AG04450 (cell line): ENCODE data around the gene AP2A2. TPM values are rescaled to one million over a fixed set of nuclear protein-coding genes. Genes with fewer than 3 reads are reported as not detected.

Experiments used
- CTCF ChIA-PET: fragments of 300-600, 350-600 bp; formaldehyde crosslinking; extraction: SDS; loops from one replicate; lab custom pipeline; 2022; ENCODE audit warnings: antibody characterized with exemption, inconsistent platforms; lab: Charles Lee
- POLR2A ChIA-PET: fragments of 350-600 bp; formaldehyde crosslinking; extraction: SDS; loops from one replicate; lab custom pipeline; 2021; ENCODE audit warnings: antibody characterized with exemption, inconsistent platforms; lab: Yijun Ruan, JAX
- DNase-seq: peaks from one replicate; pipeline ENCODE4 v3.0.0-alpha.2; 2011; ENCODE audit warnings: low read depth, low spot score
- H3K27ac ChIP-seq: one replicate; pipeline ENCODE4 v1.5.1; 2012; ENCODE audit warnings: low read depth, low read length, control low read depth
- H3K27me3 ChIP-seq: one replicate; pipeline ENCODE4 v1.6.0; 2012; ENCODE audit warnings: low read length; ENCODE audit not compliant: control insufficient read depth, insufficient read depth
- H3K4me3 ChIP-seq: 2 replicates; pipeline ENCODE4 v1.5.1; 2011; ENCODE audit warnings: mild to moderate bottlenecking, low read depth, low read length, control low read depth
- H3K9me3 ChIP-seq: 2 replicates; pipeline ENCODE4 v1.5.1; 2012; ENCODE audit warnings: low read length; ENCODE audit not compliant: control insufficient read depth, insufficient read depth
- polyA plus RNA-seq: library from polyadenylated mRNA; depleted of rRNA; stranded (reverse); fragments of >200 nt; gene quantifications from 2 replicates; pipeline ENCODE4 v1.2.3, GENCODE V29; 2011
- TF ChIP-seq, protein P1 (sequence below): IDR thresholded peaks from 2 replicates; pipeline ENCODE4 v1.5.1; 2011; ENCODE audit warnings: low read depth, low read length, control low read depth, inconsistent platforms

Gene AP2A2
- polyA plus RNA-seq, 1 experiment, result 54.2 TPM

GRCh38 chr11:1026163-1026450 lies 100.4 kb downstream of the AP2A2 start:
- Histone ChIP-seq H3K27ac (no peak overlapping the region), H3K9me3 (peaks cover 4% of the 10 kb centered on the region; the same call in 1 of the 2 replicates), H3K4me3 (no peak overlapping the region), H3K27me3 (no peaks in the 10 kb centered on the region)
- no peak for DNase-seq
- POLR2A ChIA-PET, result no interaction called here
- CTCF ChIA-PET, result no interaction called here
- TF ChIP-seq, protein P1, sequence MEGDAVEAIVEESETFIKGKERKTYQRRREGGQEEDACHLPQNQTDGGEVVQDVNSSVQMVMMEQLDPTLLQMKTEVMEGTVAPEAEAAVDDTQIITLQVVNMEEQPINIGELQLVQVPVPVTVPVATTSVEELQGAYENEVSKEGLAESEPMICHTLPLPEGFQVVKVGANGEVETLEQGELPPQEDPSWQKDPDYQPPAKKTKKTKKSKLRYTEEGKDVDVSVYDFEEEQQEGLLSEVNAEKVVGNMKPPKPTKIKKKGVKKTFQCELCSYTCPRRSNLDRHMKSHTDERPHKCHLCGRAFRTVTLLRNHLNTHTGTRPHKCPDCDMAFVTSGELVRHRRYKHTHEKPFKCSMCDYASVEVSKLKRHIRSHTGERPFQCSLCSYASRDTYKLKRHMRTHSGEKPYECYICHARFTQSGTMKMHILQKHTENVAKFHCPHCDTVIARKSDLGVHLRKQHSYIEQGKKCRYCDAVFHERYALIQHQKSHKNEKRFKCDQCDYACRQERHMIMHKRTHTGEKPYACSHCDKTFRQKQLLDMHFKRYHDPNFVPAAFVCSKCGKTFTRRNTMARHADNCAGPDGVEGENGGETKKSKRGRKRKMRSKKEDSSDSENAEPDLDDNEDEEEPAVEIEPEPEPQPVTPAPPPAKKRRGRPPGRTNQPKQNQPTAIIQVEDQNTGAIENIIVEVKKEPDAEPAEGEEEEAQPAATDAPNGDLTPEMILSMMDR, result no peak

- Histone ChIP-seq H3K27ac (no peak overlapping the region), H3K4me3 (no peak overlapping the region), H3K9me3 (peaks cover 10% of the 10 kb centered on the region; the same call in 1 of the 2 replicates), H3K27me3 (no peaks in the 10 kb centered on the region)
- TF ChIP-seq, protein P1, result no peak
- ChIA-PET CTCF (no interaction called here), POLR2A (no interaction called here)
- DNase-seq, result no peak
Observed at GRCh38 chr11:1026641-1027482, 101.2 kb downstream of the AP2A2 start.

DNA sequence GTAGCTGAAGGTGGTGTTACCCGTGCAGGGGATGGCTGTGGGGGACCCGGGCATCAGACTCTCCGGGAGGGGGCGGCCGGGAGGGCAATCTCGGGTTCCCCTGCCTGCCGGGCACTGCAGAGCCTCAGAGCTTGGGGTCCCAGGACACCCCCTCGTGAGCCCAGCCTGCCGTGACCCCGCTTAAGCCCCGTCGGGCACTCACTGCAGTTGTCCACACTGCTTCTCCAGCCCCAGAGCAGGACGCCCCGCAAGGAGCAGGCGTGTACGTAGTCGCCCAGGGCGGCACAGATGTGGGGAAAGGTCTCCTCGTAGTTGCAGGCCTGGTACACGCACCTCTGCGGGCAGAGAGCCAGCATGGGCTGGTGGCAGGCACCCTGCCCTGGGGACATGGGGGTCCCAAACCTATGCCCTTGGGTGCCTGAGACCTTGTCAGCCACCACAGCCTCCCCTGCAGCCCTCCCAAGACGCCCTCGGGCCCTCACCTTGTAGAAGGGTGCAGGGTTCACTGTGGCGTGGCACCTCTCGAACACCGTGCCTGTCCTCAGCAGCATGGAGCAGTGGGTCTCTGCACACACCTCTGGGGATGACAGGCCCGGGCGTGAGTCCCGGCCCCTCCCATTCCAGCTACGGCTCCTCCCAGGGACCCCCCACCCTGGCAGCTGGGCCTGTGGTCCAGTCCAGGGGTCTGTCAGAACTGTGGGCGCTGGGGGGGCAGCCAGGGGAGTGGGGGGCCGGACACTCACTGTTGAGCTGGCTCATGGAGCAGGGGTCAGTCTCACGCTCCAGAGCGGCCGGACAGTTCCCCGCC lies 102.0 kb downstream of the AP2A2 start:
- Histone ChIP-seq H3K4me3 (no peak overlapping the region), H3K27ac (no peak overlapping the region), H3K9me3 (peaks cover 19% of the 10 kb centered on the region; the same call in 1 of the 2 replicates), H3K27me3 (no peaks in the 10 kb centered on the region)
- DNase-seq, result no peak
- ChIA-PET POLR2A (no interaction called here), CTCF (no interaction called here)
- TF ChIP-seq, protein P1, result no peak

DNA sequence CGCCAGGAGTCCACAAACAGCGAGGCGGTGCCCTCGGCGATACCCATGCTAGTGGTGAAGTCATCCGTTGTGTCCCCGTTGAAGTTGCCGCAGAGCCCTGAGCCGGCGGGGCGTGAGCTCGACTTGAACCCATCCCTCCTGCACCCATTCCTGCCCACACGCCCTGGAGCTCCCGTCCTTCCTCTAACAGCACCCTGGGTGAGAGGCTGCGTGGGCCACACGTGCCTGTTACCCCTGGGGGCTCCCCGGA lies 102.5 kb downstream of the AP2A2 start:
- no peak overlapping the region for H3K4me3 ChIP-seq
- no peak for DNase-seq
- no peaks in the 10 kb centered on the region for H3K27me3 ChIP-seq
- ChIA-PET POLR2A (no interaction called here), CTCF (no interaction called here)
- peaks cover 23% of the 10 kb centered on the region; the same call in 1 of the 2 replicates for H3K9me3 ChIP-seq
- no peak overlapping the region for H3K27ac ChIP-seq
- TF ChIP-seq, protein P1, result no peak

- Histone ChIP-seq H3K27ac (no peak overlapping the region), H3K27me3 (no peaks in the 10 kb centered on the region), H3K9me3 (peaks cover 23% of the 10 kb centered on the region; the same call in 1 of the 2 replicates), H3K4me3 (no peak overlapping the region)
- TF ChIP-seq, protein P1, result no peak
- DNase-seq, result no peak
- POLR2A ChIA-PET, result interaction anchor here (1.0 kb wide), 1 partner anchor 12 kb away, joined by 3 read pairs; no protein-coding TSS in a partner anchor
- CTCF ChIA-PET, result no interaction called here
Observed at GRCh38 chr11:1028616-1029015, 102.9 kb downstream of the AP2A2 start.
